HepG2 (cell line): Measurements from ENCODE around the gene RTP2.
A peak's percentile ranks its signal among the peaks of the same experiment; 100 is the strongest.

ENCODE experiments used
- RFX5 ChIP-seq: IDR thresholded peaks from 2 replicates; pipeline ENCODE4 v1.6.1; 2011; ENCODE audit warnings: low read depth, low read length, improper control_type of control experiment
- ZNF232 ChIP-seq: sonication (generic); formaldehyde crosslinking; IDR thresholded peaks from 2 replicates; pipeline ENCODE4 v1.4.0; 2020; ENCODE audit warnings: missing genetic modification reagents, borderline replicate concordance
- TF ChIP-seq, protein P1 (sequence below): sonication (generic); formaldehyde crosslinking; IDR thresholded peaks from 2 replicates; pipeline ENCODE4 v1.5.0; 2020; ENCODE audit warnings: mild to moderate bottlenecking, missing genetic modification reagents, moderate library complexity
- TF ChIP-seq, protein P2 (sequence below): sonication (generic); formaldehyde crosslinking; IDR thresholded peaks from 2 replicates; pipeline ENCODE4 v1.4.0; 2020; ENCODE audit warnings: missing genetic modification reagents

DNA sequence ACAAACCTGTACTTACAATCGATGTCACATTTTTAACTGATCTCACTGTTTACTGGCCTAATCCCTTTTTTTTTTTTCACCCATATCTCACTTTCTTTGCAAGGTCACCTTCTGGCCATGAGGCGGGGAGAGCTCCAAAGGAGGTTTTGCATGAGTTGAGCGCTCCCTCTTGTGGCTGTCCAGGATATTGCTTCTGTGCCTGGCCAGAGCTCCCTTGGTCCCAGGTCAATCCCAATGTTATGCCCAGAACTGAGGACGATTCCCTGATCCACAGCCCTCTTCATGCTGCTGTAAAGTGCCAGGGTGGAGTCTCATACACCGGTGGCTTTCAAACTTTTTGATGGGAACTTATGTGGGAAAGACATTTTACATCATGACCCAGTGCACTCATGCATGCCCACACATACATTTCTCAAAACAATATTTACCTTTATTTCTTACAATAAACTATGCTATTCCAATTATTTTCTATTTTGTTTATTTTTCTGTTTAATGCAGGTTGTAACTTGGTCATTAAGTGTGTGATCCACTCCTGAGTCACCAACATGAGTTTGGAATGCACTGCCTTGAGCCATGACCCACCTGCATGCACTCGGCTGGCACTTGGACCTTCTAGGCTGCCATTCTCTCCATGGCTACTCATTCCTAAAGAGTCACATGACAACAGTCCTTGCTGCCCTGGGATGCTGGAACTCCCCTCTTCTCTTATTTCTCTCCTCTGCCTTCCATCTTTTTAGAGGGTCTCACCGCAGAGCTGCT is 22.5 kb downstream of the RTP2 start:
- TF ChIP-seq ZNF232 (CRISPR knock-in tag), result no peak
- no peak for TF ChIP-seq RFX5
- TF ChIP-seq, protein P1, sequence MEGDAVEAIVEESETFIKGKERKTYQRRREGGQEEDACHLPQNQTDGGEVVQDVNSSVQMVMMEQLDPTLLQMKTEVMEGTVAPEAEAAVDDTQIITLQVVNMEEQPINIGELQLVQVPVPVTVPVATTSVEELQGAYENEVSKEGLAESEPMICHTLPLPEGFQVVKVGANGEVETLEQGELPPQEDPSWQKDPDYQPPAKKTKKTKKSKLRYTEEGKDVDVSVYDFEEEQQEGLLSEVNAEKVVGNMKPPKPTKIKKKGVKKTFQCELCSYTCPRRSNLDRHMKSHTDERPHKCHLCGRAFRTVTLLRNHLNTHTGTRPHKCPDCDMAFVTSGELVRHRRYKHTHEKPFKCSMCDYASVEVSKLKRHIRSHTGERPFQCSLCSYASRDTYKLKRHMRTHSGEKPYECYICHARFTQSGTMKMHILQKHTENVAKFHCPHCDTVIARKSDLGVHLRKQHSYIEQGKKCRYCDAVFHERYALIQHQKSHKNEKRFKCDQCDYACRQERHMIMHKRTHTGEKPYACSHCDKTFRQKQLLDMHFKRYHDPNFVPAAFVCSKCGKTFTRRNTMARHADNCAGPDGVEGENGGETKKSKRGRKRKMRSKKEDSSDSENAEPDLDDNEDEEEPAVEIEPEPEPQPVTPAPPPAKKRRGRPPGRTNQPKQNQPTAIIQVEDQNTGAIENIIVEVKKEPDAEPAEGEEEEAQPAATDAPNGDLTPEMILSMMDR (CRISPR knock-in tag), result peak; percentile 93
- TF ChIP-seq, protein P2, sequence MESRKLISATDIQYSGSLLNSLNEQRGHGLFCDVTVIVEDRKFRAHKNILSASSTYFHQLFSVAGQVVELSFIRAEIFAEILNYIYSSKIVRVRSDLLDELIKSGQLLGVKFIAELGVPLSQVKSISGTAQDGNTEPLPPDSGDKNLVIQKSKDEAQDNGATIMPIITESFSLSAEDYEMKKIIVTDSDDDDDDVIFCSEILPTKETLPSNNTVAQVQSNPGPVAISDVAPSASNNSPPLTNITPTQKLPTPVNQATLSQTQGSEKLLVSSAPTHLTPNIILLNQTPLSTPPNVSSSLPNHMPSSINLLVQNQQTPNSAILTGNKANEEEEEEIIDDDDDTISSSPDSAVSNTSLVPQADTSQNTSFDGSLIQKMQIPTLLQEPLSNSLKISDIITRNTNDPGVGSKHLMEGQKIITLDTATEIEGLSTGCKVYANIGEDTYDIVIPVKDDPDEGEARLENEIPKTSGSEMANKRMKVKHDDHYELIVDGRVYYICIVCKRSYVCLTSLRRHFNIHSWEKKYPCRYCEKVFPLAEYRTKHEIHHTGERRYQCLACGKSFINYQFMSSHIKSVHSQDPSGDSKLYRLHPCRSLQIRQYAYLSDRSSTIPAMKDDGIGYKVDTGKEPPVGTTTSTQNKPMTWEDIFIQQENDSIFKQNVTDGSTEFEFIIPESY (CRISPR knock-in tag), result no peak
